LoVo (cell line): ENCODE measurements around the gene PNPO.

Experiments used
- DNase-seq: peaks from one replicate; pipeline ENCODE4 v3.0.0-alpha.2; 2016; ENCODE audit warnings: low spot score

Gene PNPO

GRCh38 chr17:47949946-47950345 is 8.6 kb downstream of the PNPO start:
- no peak for DNase-seq

GRCh38 chr17:47950448-47950847 is 9.1 kb downstream of the PNPO start:
- no peak for DNase-seq

GRCh38 chr17:47952171-47953021 is 11.0 kb downstream of the PNPO start:
- DNase-seq, result peak; percentile 53

- DNase-seq, result no peak
These were observed 12.5 kb downstream of the PNPO start for GRCh38 chr17:47953909-47954308.

GRCh38 chr17:47955497-47956461 is 14.4 kb downstream of the PNPO start:
- DNase-seq, result peak; percentile 58

GRCh38 chr17:47956791-47957590 is 15.6 kb downstream of the PNPO start:
- DNase-seq, result no peak

GRCh38 chr17:47957591-47958490 is 16.5 kb downstream of the PNPO start, which contains the start of gene PRR15L:
PRR15L (minus strand) TSS chr17:47957883; CDS start chr17:47953234, 4,649 bp downstream.
- peak; percentile 50 for DNase-seq

GRCh38 chr17:47959825-47960655 is 18.7 kb downstream of the PNPO start:
- DNase-seq, result peak; percentile 70

- no peak for DNase-seq
These were observed 20.0 kb downstream of the PNPO start for GRCh38 chr17:47961406-47961805.

- DNase-seq, result no peak
These were observed 21.5 kb downstream of the PNPO start for GRCh38 chr17:47962901-47963300.

- no peak for DNase-seq
These were observed 23.5 kb downstream of the PNPO start for GRCh38 chr17:47964856-47965255.

- peak; percentile 90 for DNase-seq
These were observed 24.7 kb downstream of the PNPO start for GRCh38 chr17:47966079-47966519.

GRCh38 chr17:47967607-47968252 is 26.4 kb downstream of the PNPO start:
- DNase-seq, result peak; percentile 59

- DNase-seq, result no peak
These were observed 27.5 kb downstream of the PNPO start for GRCh38 chr17:47968836-47969235.

GRCh38 chr17:47969930-47970724 is 28.8 kb downstream of the PNPO start:
- no peak for DNase-seq

GRCh38 chr17:47970725-47971499 is 29.5 kb downstream of the PNPO start, which contains the start of gene CDK5RAP3:
CDK5RAP3 (plus strand) TSS chr17:47971113; CDS start chr17:47971147, 34 bp downstream.
- peak; percentile 99 for DNase-seq

- peak; percentile 46 for DNase-seq
These were observed 32.2 kb downstream of the PNPO start for GRCh38 chr17:47973541-47973940.
